ENCODE data around the gene ABHD12.
A peak's percentile ranks its signal among the peaks of the same experiment; 100 is the strongest.

The ABHD12 gene

DNA sequence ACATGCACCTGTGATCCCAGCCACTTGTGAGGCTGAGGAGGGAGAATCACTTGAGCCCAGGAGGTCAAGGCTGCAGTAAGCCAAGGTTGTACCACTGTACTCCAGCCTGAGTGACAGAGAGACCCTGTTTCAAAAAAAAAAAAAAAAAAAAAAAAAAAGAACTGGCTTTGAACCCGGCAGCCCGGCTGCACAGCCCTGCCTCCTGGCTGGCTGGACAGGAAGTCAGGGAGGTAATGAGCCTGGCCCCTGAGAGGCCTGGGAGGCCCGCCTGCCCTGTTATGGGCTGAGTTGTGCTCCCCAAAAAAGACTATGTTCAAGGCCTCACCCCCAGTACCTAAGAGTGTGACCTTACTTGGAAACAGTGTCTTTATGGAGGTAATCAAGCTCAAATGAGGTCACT, 65.6 kb downstream of the ABHD12 start:
- Histone ChIP-seq H2BK120ac (ENCODE audit: low read depth, low read length) (no peak overlapping the region), H2AK5ac (ENCODE audit: low read length, severe bottlenecking) (no peak overlapping the region), H3K4me2 (ENCODE audit: low read length, poor library complexity, severe bottlenecking) (no peak overlapping the region), H3K79me1 (replicated peaks; ENCODE audit: low read length, poor library complexity, severe bottlenecking) (peaks cover 56% of the 10 kb centered on the region), H3K4me1 (ENCODE audit: control insufficient read depth, insufficient read depth, low read depth, low read length) (peaks cover 14% of the 10 kb centered on the region), H3K27ac (ENCODE audit: low read length, poor library complexity, severe bottlenecking) (no peak overlapping the region), H2AFZ (ENCODE audit: low read depth, low read length) (no peak overlapping the region), H3K4me3 (ENCODE audit: insufficient read depth in 1 of 2, low read depth in 1 of 2, low read length in 2 of 2) (no peak overlapping the region), H3K9ac (ENCODE audit: low read length) (no peak overlapping the region), H3K23ac (ENCODE audit: low read length in 2 of 2) (no peak overlapping the region), H3K36me3 (ENCODE audit: control insufficient read depth in 1 of 2, insufficient read depth in 2 of 2, low read depth in 1 of 2, low read length in 2 of 2) (peaks cover 24 to 35% of the 10 kb centered on the region in 2 experiments), H4K91ac (ENCODE audit: low read length) (no peak overlapping the region), H2BK12ac (ENCODE audit: low read length in 2 of 2) (no peak overlapping the region), H3K14ac (ENCODE audit: low read length in 2 of 2) (no peak overlapping the region), H4K8ac (ENCODE audit: low read length) (no peak overlapping the region), H2BK5ac (ENCODE audit: low read depth, low read length, poor library complexity, severe bottlenecking) (no peak overlapping the region), H3K4ac (ENCODE audit: low read depth in 1 of 2, low read length in 2 of 2) (no peak overlapping the region), H3K27me3 (ENCODE audit: control insufficient read depth in 1 of 2, insufficient read depth in 1 of 2, low read length in 2 of 2) (no peaks in the 10 kb centered on the region), H3K18ac (ENCODE audit: low read depth in 1 of 2, low read length in 2 of 2) (no peak overlapping the region), H2BK15ac (ENCODE audit: low read depth, poor library complexity, severe bottlenecking) (no peak overlapping the region), H3K9me3 (ENCODE audit: control insufficient read depth, low read length) (no peaks in the 10 kb centered on the region)
- DNase-seq: no peak
- 67% methylated on average over 3 of the region's 3 CpGs for WGBS

DNA sequence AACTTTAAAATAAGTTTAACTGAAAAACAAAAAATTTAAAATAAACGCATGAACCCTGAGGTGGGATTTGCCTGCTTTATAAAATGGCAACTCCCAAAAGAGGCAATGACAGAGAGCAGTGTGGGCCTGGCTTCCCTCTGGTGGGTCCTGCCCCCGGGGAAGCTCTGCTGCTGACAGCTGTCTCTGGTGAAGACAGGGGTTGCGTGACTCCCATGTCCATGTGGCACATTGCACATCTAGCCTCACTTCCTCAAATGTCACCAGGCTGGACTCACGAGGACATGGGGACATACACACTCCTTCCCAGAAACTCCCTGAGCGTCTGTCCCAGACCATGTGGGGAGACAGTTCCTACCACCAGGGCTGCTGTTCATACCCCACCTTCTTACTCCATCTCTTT, 66.2 kb downstream of the ABHD12 start:
- H3K18ac ChIP-seq (ENCODE audit: low read depth in 1 of 2, low read length in 2 of 2): no peak overlapping the region
- H3K4me3 ChIP-seq (ENCODE audit: insufficient read depth in 1 of 2, low read depth in 1 of 2, low read length in 2 of 2): no peak overlapping the region
- no peak overlapping the region for H2BK12ac ChIP-seq (ENCODE audit: low read length in 2 of 2)
- H3K4me2 ChIP-seq (ENCODE audit: low read length, poor library complexity, severe bottlenecking): no peak overlapping the region
- peaks cover 60% of the 10 kb centered on the region for H3K79me1 ChIP-seq (replicated peaks; ENCODE audit: low read length, poor library complexity, severe bottlenecking)
- H3K4me1 ChIP-seq (ENCODE audit: control insufficient read depth, insufficient read depth, low read depth, low read length): peaks cover 14% of the 10 kb centered on the region
- no peak overlapping the region for H3K23ac ChIP-seq (ENCODE audit: low read length in 2 of 2)
- H4K8ac ChIP-seq (ENCODE audit: low read length): no peak overlapping the region
- no peak overlapping the region for H2AFZ ChIP-seq (ENCODE audit: low read depth, low read length)
- H3K9me3 ChIP-seq (ENCODE audit: control insufficient read depth, low read length): no peaks in the 10 kb centered on the region
- H4K91ac ChIP-seq (ENCODE audit: low read length): no peak overlapping the region
- no peak overlapping the region for H2BK15ac ChIP-seq (ENCODE audit: low read depth, poor library complexity, severe bottlenecking)
- H2BK120ac ChIP-seq (ENCODE audit: low read depth, low read length): no peak overlapping the region
- H3K36me3 ChIP-seq (ENCODE audit: control insufficient read depth in 1 of 2, insufficient read depth in 2 of 2, low read depth in 1 of 2, low read length in 2 of 2): peaks cover 26 to 41% of the 10 kb centered on the region in 2 experiments
- no peak overlapping the region for H2BK5ac ChIP-seq (ENCODE audit: low read depth, low read length, poor library complexity, severe bottlenecking)
- H2AK5ac ChIP-seq (ENCODE audit: low read length, severe bottlenecking): no peak overlapping the region
- DNase-seq: no peak
- H3K9ac ChIP-seq (ENCODE audit: low read length): no peak overlapping the region
- H3K4ac ChIP-seq (ENCODE audit: low read depth in 1 of 2, low read length in 2 of 2): no peak overlapping the region
- no peak overlapping the region for H3K27ac ChIP-seq (ENCODE audit: low read length, poor library complexity, severe bottlenecking)
- no peak overlapping the region for H3K14ac ChIP-seq (ENCODE audit: low read length in 2 of 2)
- 88% methylated on average over 5 of the region's 5 CpGs for WGBS
- no peaks in the 10 kb centered on the region for H3K27me3 ChIP-seq (ENCODE audit: control insufficient read depth in 1 of 2, insufficient read depth in 1 of 2, low read length in 2 of 2)

DNA sequence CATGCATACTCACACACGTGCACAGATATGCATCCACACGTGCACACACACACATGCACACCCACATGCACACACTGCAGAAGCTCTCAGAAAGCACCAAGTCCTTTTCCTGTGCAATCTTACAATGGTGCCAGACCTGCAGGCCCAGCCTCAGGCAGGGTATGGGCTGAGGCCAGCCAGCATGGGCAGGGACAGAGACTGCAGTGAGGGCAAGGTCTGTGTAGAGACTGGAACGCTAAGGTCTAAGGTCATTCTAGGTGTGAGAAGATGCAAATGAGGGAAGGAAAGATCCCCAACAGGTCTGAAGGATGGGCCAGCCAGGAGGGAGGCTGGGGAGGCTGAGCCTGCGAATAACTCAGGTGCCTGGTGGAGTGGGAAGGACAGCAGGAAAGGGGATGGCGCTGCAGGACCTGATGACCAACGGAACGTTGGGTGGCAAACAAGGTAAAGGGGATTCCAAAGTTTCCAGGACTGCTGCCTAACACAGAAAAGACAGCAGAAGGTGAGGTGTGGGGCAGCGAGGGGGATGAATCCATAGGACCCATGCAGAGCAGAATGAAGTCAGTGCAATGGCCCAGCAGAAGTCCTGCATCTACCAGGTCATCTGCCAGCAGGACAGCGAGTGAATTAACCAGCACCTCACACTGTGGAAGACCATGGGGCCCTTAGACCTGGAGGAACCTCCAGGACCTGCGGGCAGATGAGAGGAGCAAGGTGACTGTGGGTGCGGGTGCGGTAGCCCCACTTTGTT, 67.0 kb downstream of the ABHD12 start:
- DNase-seq: no peak
- H3K4ac ChIP-seq (ENCODE audit: low read depth in 1 of 2, low read length in 2 of 2): no peak overlapping the region
- no peak overlapping the region for H3K23ac ChIP-seq (ENCODE audit: low read length in 2 of 2)
- no peak overlapping the region for H2BK5ac ChIP-seq (ENCODE audit: low read depth, low read length, poor library complexity, severe bottlenecking)
- peaks cover 13% of the 10 kb centered on the region for H3K4me1 ChIP-seq (ENCODE audit: control insufficient read depth, insufficient read depth, low read depth, low read length)
- no peak overlapping the region for H2BK120ac ChIP-seq (ENCODE audit: low read depth, low read length)
- no peak overlapping the region for H4K8ac ChIP-seq (ENCODE audit: low read length)
- no peak overlapping the region for H3K4me3 ChIP-seq (ENCODE audit: insufficient read depth in 1 of 2, low read depth in 1 of 2, low read length in 2 of 2)
- no peak overlapping the region for H3K4me2 ChIP-seq (ENCODE audit: low read length, poor library complexity, severe bottlenecking)
- 91% methylated on average over 12 of the region's 12 CpGs for WGBS
- peaks cover 26 to 41% of the 10 kb centered on the region in 2 experiments for H3K36me3 ChIP-seq (ENCODE audit: control insufficient read depth in 1 of 2, insufficient read depth in 2 of 2, low read depth in 1 of 2, low read length in 2 of 2)
- no peaks in the 10 kb centered on the region for H3K27me3 ChIP-seq (ENCODE audit: control insufficient read depth in 1 of 2, insufficient read depth in 1 of 2, low read length in 2 of 2)
- H2AK5ac ChIP-seq (ENCODE audit: low read length, severe bottlenecking): no peak overlapping the region
- H3K9ac ChIP-seq (ENCODE audit: low read length): no peak overlapping the region
- H3K79me1 ChIP-seq (replicated peaks; ENCODE audit: low read length, poor library complexity, severe bottlenecking): peaks cover 60% of the 10 kb centered on the region
- peak overlapping the region; percentile 8 for H4K91ac ChIP-seq (ENCODE audit: low read length)
- no peak overlapping the region for H3K18ac ChIP-seq (ENCODE audit: low read depth in 1 of 2, low read length in 2 of 2)
- H3K9me3 ChIP-seq (ENCODE audit: control insufficient read depth, low read length): no peaks in the 10 kb centered on the region
- no peak overlapping the region for H3K14ac ChIP-seq (ENCODE audit: low read length in 2 of 2)
- no peak overlapping the region for H3K27ac ChIP-seq (ENCODE audit: low read length, poor library complexity, severe bottlenecking)
- no peak overlapping the region for H2BK15ac ChIP-seq (ENCODE audit: low read depth, poor library complexity, severe bottlenecking)
- H2BK12ac ChIP-seq (ENCODE audit: low read length in 2 of 2): no peak overlapping the region
- no peak overlapping the region for H2AFZ ChIP-seq (ENCODE audit: low read depth, low read length)

DNA sequence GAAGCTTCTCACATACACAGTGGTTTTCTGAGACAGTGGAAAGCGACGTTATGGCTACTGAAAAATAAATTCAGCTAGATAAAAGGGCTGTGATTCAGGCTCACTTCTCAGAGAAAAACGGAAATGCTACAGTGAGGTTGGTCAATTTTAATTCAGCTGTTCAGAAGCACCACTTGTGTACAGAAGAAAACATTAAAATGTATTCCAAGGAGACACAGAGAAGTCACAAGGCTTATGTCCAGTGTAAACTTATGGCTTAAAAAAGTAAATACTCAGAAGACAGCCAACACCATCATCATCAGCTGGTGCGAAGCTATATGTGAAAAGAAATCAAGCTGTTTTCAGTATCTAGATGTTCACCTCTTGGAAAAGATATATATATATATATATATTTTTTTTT, 68.6 kb downstream of the ABHD12 start:
- no peak overlapping the region for H3K27ac ChIP-seq (ENCODE audit: low read length, poor library complexity, severe bottlenecking)
- H2BK12ac ChIP-seq (ENCODE audit: low read length in 2 of 2): no peak overlapping the region
- H3K23ac ChIP-seq (ENCODE audit: low read length in 2 of 2): no peak overlapping the region
- 86% methylated on average over 3 of the region's 4 CpGs for WGBS
- no peak overlapping the region for H3K18ac ChIP-seq (ENCODE audit: low read depth in 1 of 2, low read length in 2 of 2)
- H4K8ac ChIP-seq (ENCODE audit: low read length): no peak overlapping the region
- H3K14ac ChIP-seq (ENCODE audit: low read length in 2 of 2): no peak overlapping the region
- peaks cover 26 to 48% of the 10 kb centered on the region in 2 experiments for H3K36me3 ChIP-seq (ENCODE audit: control insufficient read depth in 1 of 2, insufficient read depth in 2 of 2, low read depth in 1 of 2, low read length in 2 of 2)
- H2BK5ac ChIP-seq (ENCODE audit: low read depth, low read length, poor library complexity, severe bottlenecking): no peak overlapping the region
- no peak overlapping the region for H3K4me3 ChIP-seq (ENCODE audit: insufficient read depth in 1 of 2, low read depth in 1 of 2, low read length in 2 of 2)
- no peak overlapping the region for H4K91ac ChIP-seq (ENCODE audit: low read length)
- no peak overlapping the region for H2AK5ac ChIP-seq (ENCODE audit: low read length, severe bottlenecking)
- H2BK120ac ChIP-seq (ENCODE audit: low read depth, low read length): no peak overlapping the region
- no peak overlapping the region for H2BK15ac ChIP-seq (ENCODE audit: low read depth, poor library complexity, severe bottlenecking)
- no peak overlapping the region for H2AFZ ChIP-seq (ENCODE audit: low read depth, low read length)
- H3K27me3 ChIP-seq (ENCODE audit: control insufficient read depth in 1 of 2, insufficient read depth in 1 of 2, low read length in 2 of 2): no peaks in the 10 kb centered on the region
- peaks cover 54% of the 10 kb centered on the region for H3K79me1 ChIP-seq (replicated peaks; ENCODE audit: low read length, poor library complexity, severe bottlenecking)
- H3K4me1 ChIP-seq (ENCODE audit: control insufficient read depth, insufficient read depth, low read depth, low read length): peaks cover 7% of the 10 kb centered on the region
- H3K4me2 ChIP-seq (ENCODE audit: low read length, poor library complexity, severe bottlenecking): no peak overlapping the region
- no peaks in the 10 kb centered on the region for H3K9me3 ChIP-seq (ENCODE audit: control insufficient read depth, low read length)
- H3K9ac ChIP-seq (ENCODE audit: low read length): no peak overlapping the region
- no peak overlapping the region for H3K4ac ChIP-seq (ENCODE audit: low read depth in 1 of 2, low read length in 2 of 2)
- DNase-seq: peak; percentile 59

All from mesenchymal stem cell (in vitro differentiated cells and primary cell).